GM08714 (cell line): ENCODE data around the gene DTNA.
"Not testable (repeated sequence)": the region's sequence is repeated elsewhere in the genome, so short reads cannot be mapped to it uniquely, and the experiment has no call there.

ENCODE experiments used
- H3K4me3 ChIP-seq: fragments of 200-500 bp; sonication (Bioruptor generic); 2 replicates; pipeline ENCODE4 v1.5.1; 2014; ENCODE audit warnings: mild to moderate bottlenecking, low read length, inconsistent platforms
- ZNF274 ChIP-seq: IDR thresholded peaks from 2 replicates; pipeline ENCODE4 v1.6.1; 2012; ENCODE audit warnings: mild to moderate bottlenecking, low read depth, low read length

DTNA gene

GRCh38 chr18:34887881-34888580, 177.9 kb downstream of the DTNA start:
- no peak for TF ChIP-seq ZNF274
- no peak overlapping the region for H3K4me3 ChIP-seq

DNA sequence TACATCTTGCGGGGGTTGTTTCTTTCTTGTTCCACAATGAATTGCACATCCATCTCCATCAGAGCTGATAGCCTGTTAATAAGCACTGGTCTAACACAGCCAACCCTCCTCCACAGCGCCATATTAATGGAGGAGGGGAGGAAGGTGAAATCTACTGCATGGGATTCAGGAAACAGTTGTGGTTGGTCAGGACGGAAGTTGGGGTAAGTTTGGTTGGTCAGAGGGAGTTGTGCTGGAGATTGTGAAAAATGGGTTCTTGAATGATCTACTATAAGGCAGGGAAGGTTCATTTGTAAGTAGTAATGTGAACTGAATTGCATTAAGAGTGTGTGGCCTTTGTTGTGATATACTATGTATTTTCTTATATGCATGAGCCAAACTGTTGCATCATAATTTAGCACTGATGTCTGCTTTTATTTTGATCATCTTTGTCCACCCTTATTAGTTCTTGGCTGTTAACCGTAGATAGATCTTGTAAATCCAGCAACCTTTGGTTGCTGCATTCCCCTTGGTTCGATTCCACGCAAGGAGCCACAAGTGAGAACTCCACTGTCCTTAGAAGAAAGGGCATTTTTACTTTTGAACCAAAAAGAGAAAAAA, 180.5 kb downstream of the DTNA start:
- H3K4me3 ChIP-seq = no peak overlapping the region
- TF ChIP-seq ZNF274 = no peak

DNA sequence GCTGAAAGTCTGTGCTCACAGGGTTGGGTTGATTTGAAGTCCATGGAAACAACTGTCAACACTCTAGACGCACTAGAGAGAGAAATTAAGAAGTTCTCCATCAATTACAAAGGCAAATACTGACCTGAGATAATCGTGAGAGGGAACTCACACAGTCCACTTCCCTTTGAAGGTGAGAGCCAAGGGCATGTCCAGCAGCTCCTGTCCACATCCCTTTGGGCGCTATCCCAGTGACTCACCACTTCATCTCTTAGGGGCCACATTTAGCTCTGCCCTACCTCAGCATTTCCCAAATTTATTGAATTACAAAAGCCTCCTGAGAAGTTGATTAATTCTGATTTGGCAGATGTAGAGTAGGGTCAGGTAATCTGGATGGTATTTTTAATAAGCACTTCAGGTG, 182.3 kb downstream of the DTNA start:
- TF ChIP-seq ZNF274 = no peak

DNA sequence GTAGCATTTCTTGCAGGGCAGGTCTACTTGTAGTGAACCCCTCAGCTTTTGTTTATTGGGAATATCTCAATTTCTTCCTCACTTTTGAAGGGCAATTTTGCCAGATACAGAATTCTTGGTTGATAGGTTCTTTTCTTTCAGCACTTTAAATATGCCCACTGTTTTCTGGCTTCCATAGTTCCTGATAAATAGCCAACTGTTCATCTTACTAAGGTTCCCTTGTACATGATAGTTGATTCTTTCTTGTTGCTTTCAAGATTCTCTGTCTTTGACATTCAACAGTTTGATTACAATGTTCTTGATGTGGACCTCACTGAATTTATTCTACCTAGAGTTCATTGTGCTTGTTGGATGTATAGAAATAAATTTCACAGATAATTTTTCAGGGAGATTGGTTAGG, 183.1 kb downstream of the DTNA start:
- H3K4me3 ChIP-seq = no peak overlapping the region
- no peak for TF ChIP-seq ZNF274

More for the DNA sequence above, 182.3 kb downstream of the DTNA start:
- no peak overlapping the region for H3K4me3 ChIP-seq

DNA sequence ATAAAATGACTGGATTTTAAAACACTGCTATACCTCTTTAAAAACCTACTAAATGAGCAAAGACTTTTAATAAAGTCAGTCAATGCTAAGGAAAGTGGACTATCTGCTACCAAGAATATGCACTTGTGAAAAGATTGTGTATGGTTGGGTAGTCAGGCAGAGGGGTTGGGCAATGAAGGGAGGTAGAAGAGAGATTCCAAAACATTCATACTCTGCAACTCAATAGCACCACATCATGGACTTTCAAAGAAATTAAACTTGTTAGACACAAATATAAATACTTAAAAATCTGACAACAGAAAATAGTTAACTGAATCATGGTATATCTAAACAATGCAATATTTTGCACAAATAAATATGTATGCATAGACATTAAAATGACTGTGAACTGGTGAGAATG, 191.2 kb downstream of the DTNA start:
- H3K4me3 ChIP-seq = no peak overlapping the region
- TF ChIP-seq ZNF274 = no peak

DNA sequence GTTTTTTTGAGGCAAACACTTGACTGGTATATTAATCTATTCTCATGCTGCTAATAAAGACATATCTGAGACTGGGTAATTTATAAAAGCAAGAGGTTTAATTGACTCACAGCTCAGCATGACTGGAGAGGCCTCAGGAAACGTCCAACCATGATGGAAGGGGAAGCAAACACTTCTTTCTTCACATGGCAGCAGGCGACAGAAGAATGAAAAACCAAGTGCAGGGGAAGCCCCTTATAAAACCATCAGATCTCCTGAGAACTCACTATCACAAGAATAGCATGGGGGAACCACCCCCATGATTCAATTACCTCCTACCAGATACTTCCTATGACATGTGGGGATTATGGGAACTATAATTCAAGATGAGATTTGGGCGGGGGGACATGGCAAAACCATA, 194.9 kb downstream of the DTNA start:
- H3K4me3 ChIP-seq = no peak overlapping the region

GRCh38 chr18:34906985-34907384, 196.9 kb downstream of the DTNA start:
- H3K4me3 ChIP-seq = not testable (repeated sequence)

More for the DNA sequence above, 194.9 kb downstream of the DTNA start:
- no peak for TF ChIP-seq ZNF274

- TF ChIP-seq ZNF274 = no peak
- no peak overlapping the region for H3K4me3 ChIP-seq
Observed at GRCh38 chr18:34909637-34910364, 199.7 kb downstream of the DTNA start.

GRCh38 chr18:34911081-34911480, 201.0 kb downstream of the DTNA start:
- no peak for TF ChIP-seq ZNF274

DNA sequence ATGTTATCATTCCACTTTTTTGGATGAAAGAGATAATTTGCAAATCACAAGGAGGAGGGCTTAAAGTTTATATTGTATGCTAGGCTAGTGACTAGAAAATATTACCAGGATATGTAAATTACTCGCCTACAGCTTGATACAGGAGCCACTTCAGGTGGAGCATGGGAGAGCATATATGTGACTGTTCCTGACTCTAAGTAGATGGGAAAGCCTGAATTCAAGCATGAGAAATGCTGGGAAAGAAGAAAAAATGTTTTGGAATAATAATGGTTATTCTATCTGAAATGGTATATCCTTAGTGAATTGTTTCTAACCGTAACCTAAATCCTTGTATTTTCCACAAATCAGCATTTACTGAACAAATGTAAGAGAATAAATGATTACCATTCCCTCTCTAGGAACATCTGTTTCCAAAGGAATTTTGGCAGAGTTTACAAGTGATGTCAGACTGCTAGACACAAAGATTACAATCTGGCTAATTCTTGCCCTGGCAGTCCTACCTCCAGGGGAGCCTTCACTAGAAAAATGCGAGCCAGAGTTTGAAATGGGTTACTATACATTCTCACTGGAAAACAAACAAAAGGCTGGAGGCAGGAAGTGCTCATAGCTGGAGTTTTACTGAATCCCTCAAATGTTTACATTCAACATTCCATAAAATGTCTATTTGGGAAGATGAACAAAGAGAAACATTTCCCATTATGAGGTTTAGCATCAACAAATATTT, 201.7 kb downstream of the DTNA start:
- no peak for TF ChIP-seq ZNF274
- H3K4me3 ChIP-seq = no peak overlapping the region

More at GRCh38 chr18:34911081-34911480, 201.0 kb downstream of the DTNA start:
- H3K4me3 ChIP-seq = no peak overlapping the region

GRCh38 chr18:34913837-34914661, 204.0 kb downstream of the DTNA start:
- TF ChIP-seq ZNF274 = no peak
- no peak overlapping the region for H3K4me3 ChIP-seq

DNA sequence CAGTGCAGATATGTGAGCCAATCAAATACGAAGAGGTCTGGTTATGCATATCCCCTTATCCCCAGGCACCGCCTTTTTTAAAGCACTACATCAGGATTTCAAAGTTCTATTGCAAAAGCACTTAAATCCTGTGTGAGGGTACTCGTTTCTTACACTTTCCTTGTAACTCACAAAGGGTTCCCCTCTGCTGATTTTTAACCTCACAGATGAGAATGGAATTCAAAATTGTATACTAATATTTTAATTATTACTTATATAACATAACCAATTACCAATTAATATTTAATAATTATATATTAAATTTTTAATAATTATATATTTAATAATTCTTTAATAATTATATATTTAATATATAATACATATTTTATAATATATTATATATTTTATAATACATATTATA, 204.9 kb downstream of the DTNA start:
- H3K4me3 ChIP-seq = no peak overlapping the region
- TF ChIP-seq ZNF274 = no peak

DNA sequence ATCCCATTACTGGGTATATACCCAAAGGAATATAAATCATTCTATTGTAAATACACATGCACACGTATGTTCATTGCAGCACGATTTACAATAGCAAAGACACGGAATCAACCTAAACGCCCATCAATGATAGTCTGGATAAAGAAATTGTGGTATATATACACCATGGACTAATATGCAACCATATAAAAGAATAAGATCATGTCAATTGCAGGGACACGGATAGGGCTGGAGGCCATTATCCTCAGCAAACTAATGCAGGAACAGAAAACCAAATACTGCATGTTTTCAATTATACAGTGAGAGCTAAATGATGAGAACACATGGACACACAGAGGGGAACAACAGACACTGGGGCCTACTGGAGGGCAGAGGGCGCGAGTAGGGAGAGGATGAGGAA, 206.4 kb downstream of the DTNA start:
- H3K4me3 ChIP-seq = not testable (repeated sequence)

GRCh38 chr18:34918856-34919255, 208.8 kb downstream of the DTNA start:
- H3K4me3 ChIP-seq = no peak overlapping the region

More at GRCh38 chr18:34918856-34919255, 208.8 kb downstream of the DTNA start:
- no peak for TF ChIP-seq ZNF274
